Loucy (cell line): ENCODE measurements around the gene CENPP.

Experiments used
- H2AFZ ChIP-seq: fragments of 200-600 bp; sonication (generic); 2 replicates; pipeline ENCODE4 v1.6.0; 2016; ENCODE audit warnings: antibody characterized with exemption, mild to moderate bottlenecking, low read length, moderate library complexity
- H3F3A ChIP-seq: fragments of 200-600 bp; 2 replicates; pipeline ENCODE4 v1.6.0; 2016; ENCODE audit warnings: antibody characterized with exemption, low read depth, mild to moderate bottlenecking
- H3K27me3 ChIP-seq: fragments of 200-600 bp; sonication (generic); 2 replicates; pipeline ENCODE4 v1.6.1; 2014; ENCODE audit warnings: low read length, mild to moderate bottlenecking; ENCODE audit not compliant: insufficient read depth, poor library complexity, severe bottlenecking
- H3K36me3 ChIP-seq: fragments of 200-600 bp; sonication (generic); 2 replicates; pipeline ENCODE4 v1.6.1; 2016; ENCODE audit warnings: low read length; ENCODE audit not compliant: insufficient read depth
- H3K4me1 ChIP-seq: fragments of 200-600 bp; sonication (generic); 2 replicates; pipeline ENCODE4 v1.5.1; 2014; ENCODE audit warnings: low read length, mild to moderate bottlenecking; ENCODE audit not compliant: insufficient read depth, poor library complexity, severe bottlenecking
- H3K4me2 ChIP-seq: fragments of 200-600 bp; sonication (generic); 2 replicates; pipeline ENCODE4 v1.6.0; 2014; ENCODE audit warnings: antibody characterized with exemption, low read length, low read depth, mild to moderate bottlenecking; ENCODE audit not compliant: poor library complexity, severe bottlenecking
- H3K4me3 ChIP-seq: fragments of 200-600 bp; sonication (generic); 2 replicates; pipeline ENCODE4 v1.5.1; 2014; ENCODE audit warnings: low read length, mild to moderate bottlenecking, mixed read lengths; ENCODE audit not compliant: poor library complexity, severe bottlenecking
- H3K79me2 ChIP-seq: fragments of 200-600 bp; sonication (generic); 2 replicates; pipeline ENCODE4 v1.6.1; 2014; ENCODE audit warnings: low read length; ENCODE audit not compliant: insufficient read depth
- H3K9ac ChIP-seq: fragments of 200-600 bp; sonication (generic); 2 replicates; pipeline ENCODE4 v1.6.0; 2014; ENCODE audit warnings: mild to moderate bottlenecking, low read depth, low read length, moderate library complexity; ENCODE audit not compliant: poor library complexity, severe bottlenecking
- H3K9me2 ChIP-seq: fragments of 200-600 bp; sonication (generic); replicated peaks from 2 replicates; pipeline ENCODE4 v1.6.1; 2016; ENCODE audit warnings: low read depth, low read length, mixed read lengths
- H3K9me3 ChIP-seq: fragments of 200-600 bp; sonication (generic); 2 replicates; pipeline ENCODE4 v1.6.1; 2014; ENCODE audit warnings: mild to moderate bottlenecking, antibody characterized with exemption, low read length, low read depth; ENCODE audit not compliant: insufficient read depth
- H4K20me1 ChIP-seq: fragments of 200-600 bp; sonication (generic); 2 replicates; pipeline ENCODE4 v1.6.0; 2014; ENCODE audit warnings: antibody characterized with exemption, low read length, mild to moderate bottlenecking; ENCODE audit not compliant: insufficient read depth, poor library complexity, severe bottlenecking
- EZH2phosphoT487 ChIP-seq: fragments of 200-600 bp; IDR thresholded peaks from 2 replicates; pipeline ENCODE4 v1.6.1; 2018; ENCODE audit warnings: antibody characterized with exemption, mild to moderate bottlenecking, moderate library complexity, borderline replicate concordance
- TF ChIP-seq, protein P1 (sequence below): fragments of 200-600 bp; sonication (generic); conservative IDR thresholded peaks from 2 replicates; pipeline ENCODE4 v1.5.1; 2014; ENCODE audit warnings: mild to moderate bottlenecking, antibody characterized with exemption, low read length

The CENPP gene

DNA sequence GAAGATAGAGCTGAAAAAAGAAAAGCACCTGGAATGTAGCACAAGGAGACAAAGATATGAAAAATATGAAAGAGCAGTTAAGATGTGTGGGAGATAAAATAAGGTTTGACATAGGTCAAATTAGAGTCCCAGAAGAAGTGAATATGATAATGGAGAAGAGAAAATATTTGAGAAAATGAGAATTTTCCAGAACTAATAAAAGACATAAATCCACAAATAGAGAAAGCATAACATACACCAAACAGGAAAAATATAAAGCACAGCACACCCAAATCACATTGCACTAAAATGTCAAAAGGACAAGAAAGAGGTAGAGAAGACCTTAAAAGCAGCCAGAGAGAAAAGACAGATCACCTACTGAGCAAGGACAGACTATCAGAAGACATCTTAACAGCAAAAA is 300.7 kb downstream of the CENPP start:
- Histone ChIP-seq H3K4me2 (no peak overlapping the region), H4K20me1 (no peaks in the 10 kb centered on the region), H3K36me3 (peaks cover 24% of the 10 kb centered on the region), H3K4me1 (no peaks in the 10 kb centered on the region), H3K9ac (no peak overlapping the region), H3K9me2 (no peaks in the 10 kb centered on the region), H2AFZ (no peak overlapping the region), H3K4me3 (no peak overlapping the region), H3K9me3 (no peaks in the 10 kb centered on the region), H3F3A (no peaks in the 10 kb centered on the region), H3K27me3 (no peaks in the 10 kb centered on the region), H3K79me2 (no peaks in the 10 kb centered on the region)
- TF ChIP-seq, protein P1, sequence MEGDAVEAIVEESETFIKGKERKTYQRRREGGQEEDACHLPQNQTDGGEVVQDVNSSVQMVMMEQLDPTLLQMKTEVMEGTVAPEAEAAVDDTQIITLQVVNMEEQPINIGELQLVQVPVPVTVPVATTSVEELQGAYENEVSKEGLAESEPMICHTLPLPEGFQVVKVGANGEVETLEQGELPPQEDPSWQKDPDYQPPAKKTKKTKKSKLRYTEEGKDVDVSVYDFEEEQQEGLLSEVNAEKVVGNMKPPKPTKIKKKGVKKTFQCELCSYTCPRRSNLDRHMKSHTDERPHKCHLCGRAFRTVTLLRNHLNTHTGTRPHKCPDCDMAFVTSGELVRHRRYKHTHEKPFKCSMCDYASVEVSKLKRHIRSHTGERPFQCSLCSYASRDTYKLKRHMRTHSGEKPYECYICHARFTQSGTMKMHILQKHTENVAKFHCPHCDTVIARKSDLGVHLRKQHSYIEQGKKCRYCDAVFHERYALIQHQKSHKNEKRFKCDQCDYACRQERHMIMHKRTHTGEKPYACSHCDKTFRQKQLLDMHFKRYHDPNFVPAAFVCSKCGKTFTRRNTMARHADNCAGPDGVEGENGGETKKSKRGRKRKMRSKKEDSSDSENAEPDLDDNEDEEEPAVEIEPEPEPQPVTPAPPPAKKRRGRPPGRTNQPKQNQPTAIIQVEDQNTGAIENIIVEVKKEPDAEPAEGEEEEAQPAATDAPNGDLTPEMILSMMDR = no peak
- TF ChIP-seq EZH2phosphoT487 = no peak

DNA sequence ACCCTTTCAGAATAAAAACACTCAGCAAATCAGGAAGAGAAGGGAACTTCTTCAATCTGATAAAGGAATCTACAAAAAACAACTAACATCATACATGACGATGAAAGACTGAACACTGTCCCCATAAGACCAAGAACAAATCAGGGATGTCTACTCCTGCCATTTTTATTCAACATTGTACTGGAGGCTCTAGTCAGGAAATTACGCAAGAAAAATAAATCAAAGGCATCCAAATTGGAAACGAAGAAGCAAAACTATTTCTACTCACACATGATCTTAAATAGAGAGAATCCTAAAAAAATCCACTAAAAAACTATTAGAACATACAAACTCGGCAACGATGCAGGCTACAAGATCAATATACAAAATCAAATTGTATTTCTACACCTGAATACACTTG is 301.9 kb downstream of the CENPP start:
- H3K36me3 ChIP-seq = peaks cover 30% of the 10 kb centered on the region
- no peak for TF ChIP-seq EZH2phosphoT487
- TF ChIP-seq, protein P1 = no peak
- no peak overlapping the region for H3K4me2 ChIP-seq

DNA sequence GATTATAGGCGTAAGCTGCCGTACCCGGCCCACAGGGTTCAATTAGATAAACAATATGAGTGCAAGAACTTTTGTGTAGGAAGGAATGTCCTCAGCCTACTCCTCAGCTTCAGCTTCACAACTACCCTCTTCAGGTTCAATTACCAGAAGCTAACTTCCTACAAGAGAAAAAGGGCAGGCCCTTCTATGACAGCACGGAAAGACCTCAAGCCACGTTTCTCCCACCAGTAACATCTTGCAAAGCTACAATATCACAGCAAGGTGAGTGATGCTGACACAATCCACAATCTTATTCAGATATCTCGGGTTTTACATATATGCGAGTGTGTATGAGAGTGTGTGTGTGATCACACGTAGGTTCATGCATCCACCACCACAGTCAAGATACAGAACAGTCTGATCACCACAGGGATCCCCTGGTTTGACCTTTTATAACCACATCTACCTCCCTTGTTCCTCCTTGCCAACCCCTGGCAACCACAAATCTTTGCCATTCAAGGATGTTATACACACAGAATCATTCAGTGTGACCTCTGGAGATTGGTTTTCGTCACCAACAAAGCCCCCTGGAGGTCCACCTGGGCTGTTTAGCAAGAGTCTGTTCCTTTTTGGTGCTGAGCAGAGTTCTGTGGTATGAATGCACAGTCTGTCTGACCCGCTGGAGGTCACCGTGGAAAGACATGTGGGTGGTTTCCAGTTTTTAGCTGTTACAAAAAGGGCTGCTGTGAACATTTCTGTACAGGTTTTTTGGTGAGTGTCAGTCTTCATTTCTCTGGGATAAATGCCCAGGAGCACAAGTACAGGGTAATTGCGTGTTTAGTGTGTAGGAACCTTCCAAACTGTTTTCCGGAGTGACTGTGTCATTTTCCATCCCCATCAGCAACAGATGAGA is 305.9 kb downstream of the CENPP start:
- Histone ChIP-seq H3K4me2 (no peak overlapping the region), H3K9me3 (no peaks in the 10 kb centered on the region), H3K27me3 (no peaks in the 10 kb centered on the region), H3K9ac (no peak overlapping the region), H3K4me1 (no peaks in the 10 kb centered on the region), H3F3A (no peaks in the 10 kb centered on the region), H3K9me2 (no peaks in the 10 kb centered on the region), H3K79me2 (no peaks in the 10 kb centered on the region), H4K20me1 (no peaks in the 10 kb centered on the region), H3K4me3 (no peak overlapping the region), H2AFZ (no peak overlapping the region), H3K36me3 (peaks cover 52% of the 10 kb centered on the region)
- no peak for TF ChIP-seq EZH2phosphoT487
- TF ChIP-seq, protein P1 = no peak

More for the DNA sequence above, 301.9 kb downstream of the CENPP start:
- Histone ChIP-seq H4K20me1 (no peaks in the 10 kb centered on the region), H2AFZ (no peak overlapping the region), H3K79me2 (no peaks in the 10 kb centered on the region), H3F3A (no peaks in the 10 kb centered on the region), H3K4me3 (no peak overlapping the region), H3K9me2 (no peaks in the 10 kb centered on the region), H3K9ac (no peak overlapping the region), H3K9me3 (no peaks in the 10 kb centered on the region), H3K4me1 (no peaks in the 10 kb centered on the region), H3K27me3 (no peaks in the 10 kb centered on the region)
